ENCODE results near the gene CD55. TPM values are rescaled to one million over a fixed set of nuclear protein-coding genes. Genes with fewer than 3 reads are reported as not detected.

Gene CD55
- total RNA-seq, 1 experiment from 2014 or later: 17.2 TPM

DNA sequence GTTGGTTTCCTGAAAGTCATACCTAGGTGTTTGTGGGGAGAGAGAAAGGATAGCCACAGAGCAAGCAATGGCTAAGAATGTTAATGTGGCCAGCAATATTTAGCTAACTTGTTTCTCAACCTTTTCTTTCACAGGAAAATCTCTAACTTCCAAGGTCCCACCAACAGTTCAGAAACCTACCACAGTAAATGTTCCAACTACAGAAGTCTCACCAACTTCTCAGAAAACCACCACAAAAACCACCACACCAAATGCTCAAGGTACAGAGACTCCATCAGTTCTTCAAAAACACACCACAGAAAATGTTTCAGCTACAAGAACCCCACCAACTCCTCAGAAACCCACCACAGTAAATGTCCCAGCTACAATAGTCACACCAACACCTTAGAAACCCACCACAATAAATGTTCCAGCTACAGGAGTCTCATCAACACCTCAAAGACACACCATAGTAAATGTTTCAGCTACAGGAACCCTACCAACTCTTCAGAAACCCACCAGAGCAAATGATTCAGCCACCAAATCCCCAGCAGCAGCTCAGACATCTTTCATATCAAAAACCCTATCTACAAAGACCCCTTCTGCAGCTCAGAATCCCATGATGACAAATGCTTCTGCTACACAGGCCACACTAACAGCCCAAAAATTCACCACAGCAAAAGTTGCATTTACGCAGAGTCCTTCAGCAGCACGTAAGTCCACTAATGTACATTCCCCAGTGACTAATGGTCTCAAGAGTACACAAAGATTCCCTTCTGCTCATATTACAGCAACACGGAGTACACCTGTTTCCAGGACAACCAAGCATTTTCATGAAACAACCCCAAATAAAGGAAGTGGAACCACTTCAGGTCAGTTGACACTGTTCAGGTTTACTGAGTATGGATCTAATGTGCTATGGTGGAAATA lies 15.3 kb downstream of the CD55 start:
- ATAC-seq (no peak), DNase-seq (ENCODE audit: low spot score) (no peak)
- Mint-ChIP-seq H3K27ac (no peak overlapping the region), H3K9me3 (peaks cover 4% of the 10 kb centered on the region; the same call in 1 of the 2 replicates), H3K27me3 (ENCODE audit: low read depth) (no peaks in the 10 kb centered on the region), H3K36me3 (peaks cover 19% of the 10 kb centered on the region), H3K4me1 (no peaks in the 10 kb centered on the region), H3K4me3 (no peak overlapping the region)
- CTCF ChIA-PET: interaction anchor here (2.4 kb wide), 1 partner anchor 252 kb away, joined by 6 read pairs; no protein-coding TSS in a partner anchor
- no peak for TF ChIP-seq FOXP1 (CRISPR knock-in tag; IDR thresholded peaks at IDR 0.05; ENCODE audit: borderline replicate concordance)
- TF ChIP-seq, protein P1, sequence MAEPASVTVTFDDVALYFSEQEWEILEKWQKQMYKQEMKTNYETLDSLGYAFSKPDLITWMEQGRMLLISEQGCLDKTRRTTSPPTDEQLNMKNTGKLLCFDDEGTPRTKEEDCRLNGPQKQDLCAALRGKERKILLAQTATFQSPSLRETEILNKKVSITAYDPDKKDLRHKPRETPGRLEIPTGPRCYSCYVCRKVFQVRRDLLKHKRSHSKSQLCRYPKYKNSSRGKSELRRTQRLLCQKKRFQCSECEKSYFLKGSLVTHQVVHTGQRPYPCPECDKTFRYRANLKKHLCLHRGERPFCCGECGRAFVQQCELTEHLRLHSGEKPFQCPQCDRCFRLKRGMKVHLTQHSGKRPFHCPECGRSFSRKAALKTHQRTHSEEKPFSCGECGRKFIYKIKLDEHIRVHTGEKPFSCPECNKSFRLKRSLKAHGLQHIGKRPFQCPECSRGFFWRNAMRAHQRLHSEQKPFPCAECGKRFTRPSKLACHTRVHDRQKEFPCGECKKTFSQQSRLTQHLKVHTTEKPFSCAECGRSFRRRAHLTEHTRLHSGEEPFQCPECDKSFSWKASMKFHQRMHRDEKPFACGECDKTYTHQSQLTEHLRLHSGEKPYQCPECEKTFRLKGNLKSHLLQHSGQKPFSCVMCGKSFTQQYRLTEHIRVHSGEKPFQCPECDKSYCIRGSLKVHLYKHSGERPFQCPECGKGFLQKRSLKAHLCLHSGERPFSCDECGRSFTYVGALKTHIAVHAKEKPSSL (CRISPR knock-in tag; conservative IDR thresholded peaks at IDR 0.05): no peak
- TF ChIP-seq RELA (CRISPR knock-in tag; IDR thresholded peaks at IDR 0.05; ENCODE audit: borderline replicate concordance): no peak
- TF ChIP-seq, protein P2, sequence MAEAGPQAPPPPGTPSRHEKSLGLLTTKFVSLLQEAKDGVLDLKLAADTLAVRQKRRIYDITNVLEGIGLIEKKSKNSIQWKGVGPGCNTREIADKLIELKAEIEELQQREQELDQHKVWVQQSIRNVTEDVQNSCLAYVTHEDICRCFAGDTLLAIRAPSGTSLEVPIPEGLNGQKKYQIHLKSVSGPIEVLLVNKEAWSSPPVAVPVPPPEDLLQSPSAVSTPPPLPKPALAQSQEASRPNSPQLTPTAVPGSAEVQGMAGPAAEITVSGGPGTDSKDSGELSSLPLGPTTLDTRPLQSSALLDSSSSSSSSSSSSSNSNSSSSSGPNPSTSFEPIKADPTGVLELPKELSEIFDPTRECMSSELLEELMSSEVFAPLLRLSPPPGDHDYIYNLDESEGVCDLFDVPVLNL (CRISPR knock-in tag; IDR thresholded peaks at IDR 0.05; ENCODE audit: borderline replicate concordance, low read depth): no peak
- TF ChIP-seq, protein P3, sequence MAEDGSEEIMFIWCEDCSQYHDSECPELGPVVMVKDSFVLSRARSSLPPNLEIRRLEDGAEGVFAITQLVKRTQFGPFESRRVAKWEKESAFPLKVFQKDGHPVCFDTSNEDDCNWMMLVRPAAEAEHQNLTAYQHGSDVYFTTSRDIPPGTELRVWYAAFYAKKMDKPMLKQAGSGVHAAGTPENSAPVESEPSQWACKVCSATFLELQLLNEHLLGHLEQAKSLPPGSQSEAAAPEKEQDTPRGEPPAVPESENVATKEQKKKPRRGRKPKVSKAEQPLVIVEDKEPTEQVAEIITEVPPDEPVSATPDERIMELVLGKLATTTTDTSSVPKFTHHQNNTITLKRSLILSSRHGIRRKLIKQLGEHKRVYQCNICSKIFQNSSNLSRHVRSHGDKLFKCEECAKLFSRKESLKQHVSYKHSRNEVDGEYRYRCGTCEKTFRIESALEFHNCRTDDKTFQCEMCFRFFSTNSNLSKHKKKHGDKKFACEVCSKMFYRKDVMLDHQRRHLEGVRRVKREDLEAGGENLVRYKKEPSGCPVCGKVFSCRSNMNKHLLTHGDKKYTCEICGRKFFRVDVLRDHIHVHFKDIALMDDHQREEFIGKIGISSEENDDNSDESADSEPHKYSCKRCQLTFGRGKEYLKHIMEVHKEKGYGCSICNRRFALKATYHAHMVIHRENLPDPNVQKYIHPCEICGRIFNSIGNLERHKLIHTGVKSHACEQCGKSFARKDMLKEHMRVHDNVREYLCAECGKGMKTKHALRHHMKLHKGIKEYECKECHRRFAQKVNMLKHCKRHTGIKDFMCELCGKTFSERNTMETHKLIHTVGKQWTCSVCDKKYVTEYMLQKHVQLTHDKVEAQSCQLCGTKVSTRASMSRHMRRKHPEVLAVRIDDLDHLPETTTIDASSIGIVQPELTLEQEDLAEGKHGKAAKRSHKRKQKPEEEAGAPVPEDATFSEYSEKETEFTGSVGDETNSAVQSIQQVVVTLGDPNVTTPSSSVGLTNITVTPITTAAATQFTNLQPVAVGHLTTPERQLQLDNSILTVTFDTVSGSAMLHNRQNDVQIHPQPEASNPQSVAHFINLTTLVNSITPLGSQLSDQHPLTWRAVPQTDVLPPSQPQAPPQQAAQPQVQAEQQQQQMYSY (CRISPR knock-in tag; IDR thresholded peaks at IDR 0.05): no peak
- TF ChIP-seq ZNF423 (CRISPR knock-in tag; IDR thresholded peaks at IDR 0.05): no peak
- TF ChIP-seq, protein P4, sequence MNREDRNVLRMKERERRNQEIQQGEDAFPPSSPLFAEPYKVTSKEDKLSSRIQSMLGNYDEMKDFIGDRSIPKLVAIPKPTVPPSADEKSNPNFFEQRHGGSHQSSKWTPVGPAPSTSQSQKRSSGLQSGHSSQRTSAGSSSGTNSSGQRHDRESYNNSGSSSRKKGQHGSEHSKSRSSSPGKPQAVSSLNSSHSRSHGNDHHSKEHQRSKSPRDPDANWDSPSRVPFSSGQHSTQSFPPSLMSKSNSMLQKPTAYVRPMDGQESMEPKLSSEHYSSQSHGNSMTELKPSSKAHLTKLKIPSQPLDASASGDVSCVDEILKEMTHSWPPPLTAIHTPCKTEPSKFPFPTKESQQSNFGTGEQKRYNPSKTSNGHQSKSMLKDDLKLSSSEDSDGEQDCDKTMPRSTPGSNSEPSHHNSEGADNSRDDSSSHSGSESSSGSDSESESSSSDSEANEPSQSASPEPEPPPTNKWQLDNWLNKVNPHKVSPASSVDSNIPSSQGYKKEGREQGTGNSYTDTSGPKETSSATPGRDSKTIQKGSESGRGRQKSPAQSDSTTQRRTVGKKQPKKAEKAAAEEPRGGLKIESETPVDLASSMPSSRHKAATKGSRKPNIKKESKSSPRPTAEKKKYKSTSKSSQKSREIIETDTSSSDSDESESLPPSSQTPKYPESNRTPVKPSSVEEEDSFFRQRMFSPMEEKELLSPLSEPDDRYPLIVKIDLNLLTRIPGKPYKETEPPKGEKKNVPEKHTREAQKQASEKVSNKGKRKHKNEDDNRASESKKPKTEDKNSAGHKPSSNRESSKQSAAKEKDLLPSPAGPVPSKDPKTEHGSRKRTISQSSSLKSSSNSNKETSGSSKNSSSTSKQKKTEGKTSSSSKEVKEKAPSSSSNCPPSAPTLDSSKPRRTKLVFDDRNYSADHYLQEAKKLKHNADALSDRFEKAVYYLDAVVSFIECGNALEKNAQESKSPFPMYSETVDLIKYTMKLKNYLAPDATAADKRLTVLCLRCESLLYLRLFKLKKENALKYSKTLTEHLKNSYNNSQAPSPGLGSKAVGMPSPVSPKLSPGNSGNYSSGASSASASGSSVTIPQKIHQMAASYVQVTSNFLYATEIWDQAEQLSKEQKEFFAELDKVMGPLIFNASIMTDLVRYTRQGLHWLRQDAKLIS (CRISPR knock-in tag; IDR thresholded peaks at IDR 0.05; ENCODE audit: borderline replicate concordance): no peak
- TF ChIP-seq ZBTB21 (CRISPR knock-in tag; IDR thresholded peaks at IDR 0.05; ENCODE audit: borderline replicate concordance): no peak
- TF ChIP-seq, protein P5, sequence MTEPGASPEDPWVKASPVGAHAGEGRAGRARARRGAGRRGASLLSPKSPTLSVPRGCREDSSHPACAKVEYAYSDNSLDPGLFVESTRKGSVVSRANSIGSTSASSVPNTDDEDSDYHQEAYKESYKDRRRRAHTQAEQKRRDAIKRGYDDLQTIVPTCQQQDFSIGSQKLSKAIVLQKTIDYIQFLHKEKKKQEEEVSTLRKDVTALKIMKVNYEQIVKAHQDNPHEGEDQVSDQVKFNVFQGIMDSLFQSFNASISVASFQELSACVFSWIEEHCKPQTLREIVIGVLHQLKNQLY (CRISPR knock-in tag; IDR thresholded peaks at IDR 0.05): no peak
- TF ChIP-seq, protein P6, sequence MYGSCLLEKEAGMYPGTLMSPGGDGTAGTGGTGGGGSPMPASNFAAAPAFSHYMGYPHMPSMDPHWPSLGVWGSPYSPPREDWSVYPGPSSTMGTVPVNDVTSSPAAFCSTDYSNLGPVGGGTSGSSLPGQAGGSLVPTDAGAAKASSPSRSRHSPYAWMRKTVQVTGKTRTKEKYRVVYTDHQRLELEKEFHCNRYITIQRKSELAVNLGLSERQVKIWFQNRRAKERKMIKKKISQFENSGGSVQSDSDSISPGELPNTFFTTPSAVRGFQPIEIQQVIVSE (CRISPR knock-in tag; IDR thresholded peaks at IDR 0.05; ENCODE audit: borderline replicate concordance): no peak
- TF ChIP-seq, protein P7, sequence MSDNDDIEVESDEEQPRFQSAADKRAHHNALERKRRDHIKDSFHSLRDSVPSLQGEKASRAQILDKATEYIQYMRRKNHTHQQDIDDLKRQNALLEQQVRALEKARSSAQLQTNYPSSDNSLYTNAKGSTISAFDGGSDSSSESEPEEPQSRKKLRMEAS (CRISPR knock-in tag; IDR thresholded peaks at IDR 0.05): no peak
- TF ChIP-seq, protein P8, sequence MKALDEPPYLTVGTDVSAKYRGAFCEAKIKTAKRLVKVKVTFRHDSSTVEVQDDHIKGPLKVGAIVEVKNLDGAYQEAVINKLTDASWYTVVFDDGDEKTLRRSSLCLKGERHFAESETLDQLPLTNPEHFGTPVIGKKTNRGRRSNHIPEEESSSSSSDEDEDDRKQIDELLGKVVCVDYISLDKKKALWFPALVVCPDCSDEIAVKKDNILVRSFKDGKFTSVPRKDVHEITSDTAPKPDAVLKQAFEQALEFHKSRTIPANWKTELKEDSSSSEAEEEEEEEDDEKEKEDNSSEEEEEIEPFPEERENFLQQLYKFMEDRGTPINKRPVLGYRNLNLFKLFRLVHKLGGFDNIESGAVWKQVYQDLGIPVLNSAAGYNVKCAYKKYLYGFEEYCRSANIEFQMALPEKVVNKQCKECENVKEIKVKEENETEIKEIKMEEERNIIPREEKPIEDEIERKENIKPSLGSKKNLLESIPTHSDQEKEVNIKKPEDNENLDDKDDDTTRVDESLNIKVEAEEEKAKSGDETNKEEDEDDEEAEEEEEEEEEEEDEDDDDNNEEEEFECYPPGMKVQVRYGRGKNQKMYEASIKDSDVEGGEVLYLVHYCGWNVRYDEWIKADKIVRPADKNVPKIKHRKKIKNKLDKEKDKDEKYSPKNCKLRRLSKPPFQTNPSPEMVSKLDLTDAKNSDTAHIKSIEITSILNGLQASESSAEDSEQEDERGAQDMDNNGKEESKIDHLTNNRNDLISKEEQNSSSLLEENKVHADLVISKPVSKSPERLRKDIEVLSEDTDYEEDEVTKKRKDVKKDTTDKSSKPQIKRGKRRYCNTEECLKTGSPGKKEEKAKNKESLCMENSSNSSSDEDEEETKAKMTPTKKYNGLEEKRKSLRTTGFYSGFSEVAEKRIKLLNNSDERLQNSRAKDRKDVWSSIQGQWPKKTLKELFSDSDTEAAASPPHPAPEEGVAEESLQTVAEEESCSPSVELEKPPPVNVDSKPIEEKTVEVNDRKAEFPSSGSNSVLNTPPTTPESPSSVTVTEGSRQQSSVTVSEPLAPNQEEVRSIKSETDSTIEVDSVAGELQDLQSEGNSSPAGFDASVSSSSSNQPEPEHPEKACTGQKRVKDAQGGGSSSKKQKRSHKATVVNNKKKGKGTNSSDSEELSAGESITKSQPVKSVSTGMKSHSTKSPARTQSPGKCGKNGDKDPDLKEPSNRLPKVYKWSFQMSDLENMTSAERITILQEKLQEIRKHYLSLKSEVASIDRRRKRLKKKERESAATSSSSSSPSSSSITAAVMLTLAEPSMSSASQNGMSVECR (CRISPR knock-in tag; IDR thresholded peaks at IDR 0.05; ENCODE audit: borderline replicate concordance): no peak
- POLR2A ChIA-PET: interaction anchor here (1.0 kb wide), 1 partner anchor 16 kb away, joined by 3 read pairs; the partner anchor contains the start of gene CD55

Data from WTC11 (cell line).